DMS53 treated with DMSO at 0.1 percent for 48 hours (cell line): Measurements from ENCODE around the gene ZFAND3.
"Not testable (repeated sequence)": the region's sequence is repeated elsewhere in the genome, so short reads cannot be mapped to it uniquely, and the experiment has no call there.

Experiments
- DNase-seq: peaks from one replicate; lab custom pipeline; 2025; ENCODE audit not compliant: unreplicated experiment; lab: John Stamatoyannopoulos, UW

Gene ZFAND3

DNA sequence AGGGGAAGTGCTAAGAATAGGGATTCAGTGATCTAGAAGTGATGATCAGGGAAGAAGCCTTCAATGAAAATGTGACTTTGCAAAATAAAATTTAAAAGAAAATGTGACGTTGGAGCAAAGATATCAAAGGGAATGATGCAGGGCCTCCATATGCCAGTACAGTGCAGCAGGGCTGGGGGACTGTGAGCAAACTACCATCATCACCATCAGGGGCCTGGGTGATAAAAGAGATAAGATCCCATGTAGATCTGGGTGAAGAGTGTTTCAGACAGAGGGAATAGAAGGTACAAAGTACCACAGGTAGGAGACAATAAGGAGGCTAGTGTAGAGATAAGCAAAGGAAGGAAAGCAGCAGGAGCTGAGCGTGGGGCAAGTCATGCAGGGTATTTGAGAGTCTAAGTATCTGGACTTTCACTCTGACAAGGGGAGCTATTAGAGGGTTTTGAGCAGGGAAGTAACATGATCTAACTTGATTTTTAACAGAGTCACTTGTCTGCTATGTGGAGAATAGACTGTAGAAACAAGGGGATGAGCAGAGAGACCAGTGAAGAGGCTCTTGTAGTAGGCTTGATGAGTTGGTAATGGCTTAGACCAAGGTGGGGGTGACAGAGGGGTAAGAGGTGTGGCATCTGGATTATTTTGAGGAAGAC lies 295.6 kb downstream of the ZFAND3 start:
- no peak for DNase-seq

DNA sequence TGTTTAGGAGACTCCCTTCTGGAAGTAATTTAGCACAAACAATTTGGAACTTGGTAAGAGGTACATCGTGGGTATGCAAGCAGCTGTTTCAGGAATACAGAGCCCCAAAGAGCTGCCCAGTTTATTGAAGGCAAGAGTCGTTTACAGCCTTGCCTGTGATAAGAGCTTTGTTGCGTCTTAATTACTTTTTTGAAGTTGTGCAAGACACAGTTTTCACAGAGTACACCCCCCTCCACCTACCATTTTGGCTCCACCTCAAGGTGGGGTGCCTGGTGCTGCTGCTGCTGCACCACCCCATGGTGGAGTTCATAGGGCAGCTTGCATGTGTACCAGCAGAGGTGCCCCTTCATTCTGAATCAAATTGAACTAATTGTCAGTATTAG lies 296.1 kb downstream of the ZFAND3 start:
- DNase-seq: no peak

DNA sequence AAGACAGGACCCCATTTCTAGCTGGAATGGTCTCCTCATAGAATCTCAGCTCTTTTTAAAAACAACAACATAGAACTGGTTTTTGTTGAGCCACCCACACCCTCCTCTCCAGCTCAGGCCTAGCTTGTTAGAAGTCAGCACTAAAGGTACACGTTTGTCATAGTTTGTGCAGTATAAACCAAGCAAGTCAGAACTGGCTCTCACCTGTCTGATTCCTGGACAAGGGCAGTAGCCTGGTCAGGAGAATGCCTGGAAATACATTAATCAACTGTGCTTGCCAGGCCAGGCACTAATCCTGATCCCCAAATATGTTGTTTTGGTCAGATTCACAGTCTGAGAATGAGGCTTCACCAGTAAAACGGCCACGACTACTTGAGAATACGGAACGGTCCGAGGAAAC lies 296.7 kb downstream of the ZFAND3 start:
- no peak for DNase-seq

DNA sequence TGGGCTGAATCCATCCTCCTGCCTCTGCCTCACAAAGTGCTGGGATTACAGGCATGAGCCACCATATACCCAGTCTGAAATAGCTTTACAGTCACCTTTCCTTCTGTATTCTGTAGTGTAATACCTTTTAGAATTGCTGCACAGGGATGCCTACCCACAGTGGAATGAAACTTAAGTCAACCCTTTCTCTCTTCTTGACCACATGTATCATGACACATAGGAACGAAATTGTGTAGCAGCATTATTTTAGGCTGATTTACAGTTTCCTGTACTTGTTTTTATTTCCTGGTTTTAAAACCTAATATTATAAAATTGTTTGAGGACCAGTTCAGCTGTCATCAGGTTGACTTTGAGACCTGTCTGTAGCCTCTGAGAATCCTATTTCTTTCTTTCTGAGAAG lies 297.8 kb downstream of the ZFAND3 start:
- no peak for DNase-seq

DNA sequence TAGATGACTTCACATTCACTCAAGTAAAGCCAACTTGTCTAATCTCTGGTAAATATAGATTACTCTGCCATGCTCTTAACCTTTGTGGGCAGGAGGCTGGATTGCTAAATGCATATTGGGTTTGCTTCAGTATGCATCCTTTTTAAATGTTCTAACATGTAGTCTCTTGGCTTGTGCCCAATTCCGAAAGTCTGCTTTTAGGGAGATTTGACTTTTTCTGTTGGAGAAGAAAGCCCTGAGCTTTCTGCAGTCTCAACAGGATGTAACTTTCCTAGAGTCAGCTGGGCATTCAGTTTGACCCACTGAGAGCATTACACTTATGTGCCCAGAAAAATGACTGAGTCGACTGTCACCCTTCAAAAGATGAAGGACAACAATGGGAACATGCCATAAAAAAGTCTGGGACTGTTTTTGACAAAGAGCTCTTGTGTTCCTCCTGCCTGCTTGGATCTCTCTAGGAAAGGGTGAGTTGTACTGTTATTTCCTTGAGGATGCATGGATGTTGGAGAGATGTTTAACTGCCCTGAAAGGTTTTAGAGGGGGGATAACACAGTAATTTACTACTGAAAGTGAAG lies 299.4 kb downstream of the ZFAND3 start:
- no peak for DNase-seq

DNA sequence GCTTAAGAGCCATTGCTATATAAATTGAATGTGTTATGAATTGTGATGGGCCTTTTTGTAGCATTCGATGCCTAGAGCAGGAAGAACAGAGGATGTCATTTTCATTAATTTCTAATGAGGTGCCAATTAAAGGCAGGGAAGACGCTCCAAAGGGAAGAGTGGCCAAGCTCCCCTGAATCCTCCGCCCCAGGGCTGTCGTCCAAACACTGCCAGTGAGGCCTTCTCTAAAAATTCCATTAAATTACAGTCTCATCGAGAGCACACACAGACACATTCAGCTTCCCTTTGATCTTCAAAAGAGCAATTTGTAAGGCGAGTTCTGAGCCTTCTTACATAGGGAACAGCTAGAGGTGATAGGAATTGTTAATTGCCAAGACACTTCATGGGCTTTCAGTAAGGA lies 300.0 kb downstream of the ZFAND3 start:
- no peak for DNase-seq

DNA sequence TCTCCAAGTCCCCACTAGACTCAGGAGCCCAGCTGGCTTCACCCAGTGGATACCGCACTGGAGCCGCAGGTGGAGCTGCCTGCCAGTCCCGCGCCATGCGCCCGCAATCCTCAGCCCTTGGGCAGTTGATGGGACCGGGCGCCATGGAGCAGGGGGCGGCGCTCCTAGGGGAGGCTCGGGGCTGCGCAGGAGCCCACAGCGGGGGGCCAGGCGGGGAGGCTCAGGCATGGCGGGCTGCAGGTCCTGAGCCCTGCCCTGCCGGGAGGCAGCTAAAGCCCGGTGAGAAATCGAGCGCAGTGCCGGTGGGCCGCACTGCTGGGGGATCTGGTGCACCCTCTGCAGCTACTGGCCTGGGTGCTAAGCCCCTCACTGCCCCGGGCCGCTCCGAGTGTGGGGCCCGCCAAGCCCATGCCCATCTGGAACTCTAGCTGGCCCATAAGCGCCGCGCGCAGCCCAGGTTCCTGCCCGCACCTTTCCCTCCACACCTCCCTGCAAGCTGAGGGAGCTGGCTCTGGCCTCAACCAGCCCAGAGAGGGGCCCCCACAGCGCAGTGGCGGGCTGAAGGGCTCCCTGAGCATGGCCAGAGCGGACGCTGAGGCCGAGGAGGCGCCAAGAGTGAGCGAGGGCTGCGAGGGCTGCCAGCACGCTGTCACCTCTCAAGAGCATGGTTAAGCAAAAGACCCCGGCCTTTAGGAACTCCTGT lies 304.8 kb downstream of the ZFAND3 start:
- DNase-seq: not testable (repeated sequence)

DNA sequence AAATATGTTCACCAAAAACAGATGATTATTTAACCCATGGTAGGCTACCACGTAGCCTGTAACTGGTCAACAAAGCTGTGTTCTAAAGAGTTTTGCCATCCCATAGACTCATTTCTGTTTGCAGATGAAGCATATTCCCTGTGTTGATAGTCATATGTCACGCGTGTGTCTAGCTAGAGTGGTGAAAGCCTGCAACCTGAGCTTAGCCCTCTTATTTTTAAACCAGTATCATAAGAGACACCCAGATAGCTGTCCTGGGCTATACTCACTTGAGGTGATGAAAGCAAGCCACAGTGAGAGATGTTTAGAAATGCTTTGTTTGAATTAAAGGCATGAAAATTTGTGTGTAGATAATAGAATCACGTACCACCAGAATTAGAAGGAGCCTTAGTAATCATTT lies 307.8 kb downstream of the ZFAND3 start:
- no peak for DNase-seq

DNA sequence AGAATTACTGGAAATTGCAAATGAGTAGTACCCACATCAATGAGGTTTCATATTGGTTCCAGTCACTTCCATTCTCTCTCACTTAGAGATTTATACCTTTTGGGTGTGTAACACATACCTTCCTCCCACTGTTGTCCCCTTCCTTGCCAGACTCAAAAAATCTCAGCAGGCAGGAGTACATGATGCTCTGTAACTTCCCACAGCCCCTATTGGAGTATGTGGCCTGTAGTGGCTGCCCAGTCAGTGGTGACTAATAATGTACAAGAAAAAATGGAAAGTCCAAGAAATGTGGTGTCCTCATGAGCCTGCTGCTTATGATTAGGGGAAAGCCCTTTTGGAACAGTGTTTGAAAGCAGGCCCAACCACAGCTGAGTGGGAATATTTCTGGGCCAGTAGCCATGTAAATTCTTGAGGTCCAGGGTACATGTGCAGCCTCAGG lies 312.0 kb downstream of the ZFAND3 start:
- no peak for DNase-seq

DNA sequence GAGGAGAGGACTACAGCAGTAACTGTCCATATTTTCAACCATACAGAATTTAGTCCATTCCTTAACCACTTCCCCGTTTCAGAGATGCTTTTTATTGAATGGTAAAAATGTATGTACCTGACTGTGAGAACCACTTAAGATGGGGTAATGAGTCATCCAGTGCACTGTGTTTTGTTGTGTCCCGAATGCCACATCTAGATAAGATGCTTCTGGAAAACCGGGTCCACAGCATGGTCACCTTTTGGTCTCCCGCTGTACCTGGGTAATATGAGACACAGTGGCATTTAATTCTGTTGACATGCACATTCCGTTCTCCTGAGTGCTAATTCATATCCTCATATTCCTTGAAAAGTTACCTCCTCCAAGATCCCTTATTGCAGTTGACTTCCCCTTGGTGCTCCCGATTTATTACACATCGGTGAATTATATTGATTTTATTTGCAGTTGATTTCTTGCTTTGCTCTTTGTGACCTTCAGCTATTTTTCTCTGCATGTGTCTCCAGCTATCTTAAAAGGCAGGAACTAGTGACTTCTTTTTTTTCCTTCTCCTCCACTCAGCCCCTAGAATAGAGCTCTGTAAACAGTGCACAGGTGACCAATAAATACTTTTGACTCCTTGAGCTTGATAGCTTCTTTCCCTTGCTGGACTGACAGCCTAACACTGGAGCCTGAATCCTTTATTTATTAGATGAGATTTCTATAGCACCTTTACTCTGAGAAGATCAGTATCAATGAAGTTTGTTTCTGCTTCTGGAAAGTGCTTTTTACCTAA lies 314.6 kb downstream of the ZFAND3 start:
- no peak for DNase-seq

DNA sequence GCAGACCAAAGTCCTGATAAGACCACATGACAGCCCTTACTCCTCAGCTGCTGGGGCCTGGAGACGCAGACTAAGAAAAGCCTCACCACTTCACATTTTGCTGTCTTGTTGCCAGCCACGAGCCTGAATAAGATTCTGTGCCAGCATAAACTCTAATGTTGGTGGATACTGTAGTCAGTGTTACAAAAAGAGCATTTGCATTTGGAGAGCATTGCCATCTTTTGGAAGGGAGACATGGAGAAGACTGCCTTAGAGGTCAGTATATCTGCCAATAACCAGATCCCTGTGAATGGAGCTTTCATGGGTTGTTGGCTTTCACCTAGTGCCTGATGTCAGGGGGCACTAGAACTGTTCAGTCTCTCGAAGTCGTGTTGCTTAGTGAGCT lies 315.2 kb downstream of the ZFAND3 start:
- DNase-seq: no peak

DNA sequence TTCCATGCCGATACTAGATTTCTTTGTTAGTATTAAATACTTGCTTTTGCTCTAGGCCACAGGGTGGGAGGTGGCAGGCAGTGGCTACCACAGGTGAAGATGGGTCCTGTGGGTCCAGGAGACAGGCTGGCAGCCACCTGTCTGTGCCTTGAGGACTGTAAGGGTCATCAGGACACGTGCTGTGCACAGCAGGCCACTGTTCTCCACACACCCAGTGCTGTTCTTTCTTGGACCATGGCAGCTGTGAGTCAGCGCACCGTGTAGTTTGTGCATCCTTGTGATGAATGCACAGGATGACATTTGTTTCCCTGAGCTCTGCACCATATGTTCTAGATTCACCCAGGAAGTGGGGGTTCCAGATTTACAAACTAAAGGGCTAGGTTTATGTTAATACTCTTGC lies 317.0 kb downstream of the ZFAND3 start:
- DNase-seq: no peak

DNA sequence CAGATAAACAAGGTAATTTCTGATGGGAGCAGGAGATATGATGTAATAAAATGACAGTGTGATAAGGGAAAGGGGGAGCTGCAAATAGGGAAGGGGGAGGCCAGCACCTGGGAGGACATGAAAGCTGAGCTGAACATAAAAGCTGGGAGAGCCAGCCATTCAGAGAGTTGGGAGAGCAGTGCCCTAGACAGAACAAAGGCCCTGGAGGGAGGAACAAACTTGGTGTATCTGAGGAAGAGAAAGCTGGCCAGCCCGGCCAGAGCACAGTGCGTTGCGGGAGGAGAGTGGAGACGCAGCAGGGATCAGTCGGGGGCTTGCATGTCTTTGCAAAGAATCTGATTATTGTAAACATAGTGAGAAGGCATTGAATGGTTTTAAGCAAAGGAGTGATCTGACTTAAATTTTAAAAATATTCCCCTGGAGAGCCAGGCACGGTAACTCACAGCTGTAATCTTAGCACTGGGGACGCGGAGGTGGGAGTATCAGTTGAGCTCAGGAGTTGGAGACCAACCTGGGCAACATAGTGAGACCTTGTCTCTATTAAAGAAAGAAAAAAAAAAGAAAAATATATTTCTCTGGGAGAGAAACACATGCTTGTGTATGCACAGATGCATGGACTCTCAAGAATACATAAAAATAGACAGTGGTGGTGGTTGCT lies 318.2 kb downstream of the ZFAND3 start:
- no peak for DNase-seq

DNA sequence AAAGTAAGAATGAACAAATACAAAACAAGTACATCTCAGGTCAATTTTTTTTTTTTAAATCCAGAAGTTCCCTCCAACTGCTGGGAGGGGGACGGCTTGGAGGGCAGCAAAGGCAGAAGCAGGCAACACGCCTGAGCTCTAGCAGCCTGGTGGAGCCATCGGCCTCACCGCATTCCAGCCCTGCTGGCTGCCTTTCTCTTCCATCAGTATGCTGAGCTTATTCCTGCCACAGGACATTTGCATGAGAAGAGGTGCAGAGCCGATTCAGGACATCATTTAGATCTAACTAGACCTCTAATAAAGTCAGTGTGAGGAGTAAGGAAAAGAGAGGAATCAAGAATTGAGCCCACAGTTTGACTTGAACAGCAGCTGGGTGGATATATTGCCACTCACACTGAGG lies 318.8 kb downstream of the ZFAND3 start:
- no peak for DNase-seq

DNA sequence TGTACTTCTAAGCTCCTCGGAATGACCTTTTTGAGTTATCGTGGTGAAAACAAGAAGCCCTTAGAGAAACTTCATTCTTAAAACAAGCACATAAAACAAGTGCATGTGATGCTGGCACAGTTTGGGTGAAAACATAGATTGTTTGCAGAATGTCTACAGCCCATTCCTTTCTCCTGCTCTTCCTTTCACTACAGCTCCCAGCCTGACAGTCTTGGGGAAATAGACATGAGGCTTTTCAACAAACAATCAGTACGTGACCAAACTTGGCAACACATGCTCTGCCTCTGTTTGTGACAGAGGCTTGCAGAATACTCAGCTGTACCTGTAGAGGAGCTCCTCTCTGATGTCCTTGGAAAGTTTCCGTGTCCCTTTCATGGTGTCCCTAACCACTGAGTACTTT lies 321.6 kb downstream of the ZFAND3 start:
- DNase-seq: no peak

DNA sequence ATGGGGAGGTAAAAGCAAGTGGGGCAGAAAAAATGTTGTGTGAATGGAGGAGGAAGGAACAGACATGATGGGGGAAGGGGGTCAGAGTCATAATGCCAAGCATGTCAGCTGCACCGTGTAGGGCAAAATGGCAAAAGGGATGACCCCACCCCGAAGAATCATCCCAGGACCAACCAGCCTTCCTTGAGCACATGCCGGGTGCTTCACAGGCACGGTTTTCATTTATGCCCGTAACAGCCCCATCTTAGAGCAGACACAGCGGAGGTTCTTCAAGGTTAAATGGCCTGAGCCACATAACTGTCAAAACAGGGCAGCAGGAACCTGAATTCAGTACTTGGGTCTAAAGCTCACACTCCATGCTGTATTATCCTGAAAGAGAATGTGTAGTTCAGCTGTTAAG lies 322.2 kb downstream of the ZFAND3 start:
- DNase-seq: no peak

DNA sequence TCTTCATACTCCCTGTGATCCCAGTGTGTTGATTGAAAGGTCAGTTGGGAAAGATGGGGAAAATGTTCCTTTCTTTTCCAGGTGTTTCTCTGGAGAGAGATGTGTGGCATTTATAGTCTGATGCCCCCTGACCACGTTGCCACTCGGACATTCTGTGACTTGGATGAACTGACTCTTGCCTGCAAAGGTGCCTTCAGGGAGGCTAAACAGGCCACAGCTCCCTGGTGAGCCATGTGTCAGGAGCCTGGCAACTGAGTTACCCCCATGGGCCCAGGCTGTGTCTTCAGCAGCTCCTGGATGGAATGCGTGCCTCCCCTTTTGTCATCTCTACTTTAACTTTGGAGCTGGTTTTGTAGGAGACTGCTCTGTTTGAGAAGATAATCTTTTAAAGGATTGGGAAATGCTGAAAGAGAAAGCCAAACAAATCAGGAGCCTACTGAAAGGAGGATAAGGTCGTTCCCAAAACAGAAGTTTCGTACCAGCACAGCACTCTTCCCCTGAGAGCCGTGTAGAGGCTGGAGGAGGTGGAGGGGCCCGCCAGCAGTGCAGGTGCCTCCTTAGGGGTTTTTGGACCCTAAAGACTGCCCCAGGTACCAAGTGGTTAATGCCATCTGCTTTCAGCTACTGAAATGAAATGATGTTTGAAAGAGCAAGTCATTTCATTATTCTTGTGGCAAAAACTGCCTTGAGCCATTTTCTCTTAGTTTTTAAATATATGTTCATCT lies 322.8 kb downstream of the ZFAND3 start:
- no peak for DNase-seq

DNA sequence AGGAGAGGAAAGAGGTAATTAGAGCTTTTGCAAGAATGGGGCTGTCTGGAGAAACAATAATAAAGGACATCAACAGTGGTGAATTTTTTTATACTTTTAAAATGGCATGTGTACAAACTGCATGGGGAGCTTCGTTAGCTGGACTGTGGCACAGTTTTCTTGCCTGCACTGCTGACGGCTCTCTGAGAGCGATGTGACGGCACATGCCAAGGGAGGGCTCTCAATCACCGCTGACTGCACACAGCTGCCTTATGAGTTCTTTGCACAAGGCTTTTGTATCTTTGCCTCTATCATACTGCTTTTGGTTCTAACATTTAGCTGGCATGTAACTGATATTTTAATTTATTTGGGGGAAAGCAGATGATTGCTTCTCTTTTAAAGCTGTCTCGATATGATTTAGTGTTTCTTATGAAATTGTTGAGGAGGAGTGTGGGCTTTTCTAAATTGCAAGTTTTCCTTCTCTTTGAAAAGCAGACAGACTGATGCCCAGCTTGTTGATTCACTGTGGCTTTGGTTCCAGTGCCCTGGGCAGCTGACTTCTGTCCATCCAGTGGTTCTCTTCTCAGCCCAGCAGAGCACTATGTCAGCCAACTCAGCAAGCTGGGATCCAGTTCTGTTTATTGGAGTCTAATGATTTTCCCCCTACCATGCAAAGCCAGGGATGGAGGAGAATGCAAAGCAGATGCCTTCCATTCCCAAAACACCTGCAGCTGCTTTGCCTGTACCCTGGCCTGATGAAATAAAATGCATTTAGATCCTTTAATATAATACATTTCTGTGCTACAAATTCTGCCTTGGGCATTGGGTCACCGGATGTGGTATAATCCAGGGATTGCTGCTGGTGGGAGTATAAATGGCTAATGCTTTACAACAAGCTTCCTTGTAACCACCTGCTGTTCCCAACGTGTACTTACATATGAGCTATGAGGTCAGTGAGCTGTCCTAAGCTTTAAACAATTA lies 323.9 kb downstream of the ZFAND3 start:
- no peak for DNase-seq

DNA sequence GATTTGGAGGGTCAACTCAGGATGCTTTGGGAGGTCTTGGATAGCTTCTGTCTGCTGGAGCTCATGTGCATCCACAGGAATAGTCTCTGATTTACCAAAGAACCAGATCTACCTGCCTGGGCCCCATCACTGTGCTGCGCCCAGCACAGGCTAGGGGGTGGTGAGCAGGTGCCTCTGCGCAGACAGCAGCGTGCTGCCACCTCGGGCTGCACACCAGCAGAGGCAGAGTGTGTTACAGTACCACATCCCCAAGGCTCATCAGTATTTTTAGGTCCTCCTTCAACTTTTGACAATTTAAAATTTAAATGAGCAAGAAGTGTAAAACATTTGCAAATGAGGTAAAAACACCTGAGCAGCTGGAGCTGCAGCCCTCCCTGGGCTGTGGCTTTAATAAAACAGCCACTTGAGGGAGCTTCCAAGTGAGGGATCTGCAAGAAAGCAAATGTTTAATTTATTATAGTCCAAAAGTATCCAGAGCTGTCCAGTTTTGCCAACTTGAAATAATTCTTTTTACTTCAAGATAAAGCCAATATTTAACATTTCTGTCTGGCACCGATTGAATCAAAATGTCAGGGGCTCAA lies 324.9 kb downstream of the ZFAND3 start:
- DNase-seq: no peak
